ENCODE measurements around the gene ARL8B.
"Not testable (repeated sequence)": the region's sequence is repeated elsewhere in the genome, so short reads cannot be mapped to it uniquely, and the experiment has no call there.

DNA sequence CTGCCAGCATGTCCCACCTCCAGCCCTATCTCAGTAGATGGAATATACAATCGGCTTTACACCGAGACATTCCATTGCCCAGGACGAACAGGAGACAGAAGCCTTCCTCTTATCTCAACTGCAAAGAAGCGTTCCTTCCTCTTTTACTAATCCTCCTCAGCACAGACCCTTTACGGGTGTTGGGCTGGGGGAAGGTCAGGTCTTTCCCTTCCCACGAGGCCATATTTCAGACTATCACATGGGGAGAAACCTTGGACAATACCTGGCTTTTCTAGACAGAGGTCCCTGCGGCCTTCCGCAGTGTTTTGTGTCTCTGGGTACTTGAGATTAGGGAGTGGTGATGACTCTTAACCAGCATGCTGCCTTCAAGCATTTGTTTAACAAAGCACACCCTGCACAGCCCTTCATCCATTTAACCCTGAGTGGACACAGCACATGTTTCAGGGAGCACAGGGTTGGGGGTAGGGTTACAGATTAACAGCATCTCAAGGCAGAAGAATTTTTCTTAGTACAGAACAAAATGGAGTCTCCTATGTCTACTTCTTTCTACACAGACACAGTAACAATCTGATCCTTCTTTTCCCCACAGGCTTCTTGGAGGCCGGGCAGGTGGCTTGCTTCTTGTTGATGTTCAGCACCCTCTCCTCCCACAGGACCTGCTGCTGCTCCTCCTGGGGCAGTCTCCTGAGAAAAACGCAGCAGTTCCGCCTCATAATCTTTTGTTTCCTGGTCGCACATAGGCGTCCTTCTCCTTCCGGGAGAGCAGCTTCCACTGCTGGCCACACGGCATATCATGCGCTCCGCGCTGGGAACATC lies 39.9 kb upstream of the ARL8B start:
- not testable (repeated sequence) for TF ChIP-seq TSHZ2 (CRISPR knock-in tag; IDR thresholded peaks at IDR 0.05); ARNTL (CRISPR knock-in tag; IDR thresholded peaks at IDR 0.05; ENCODE audit: borderline replicate concordance, low read depth); ESRRG (CRISPR knock-in tag; IDR thresholded peaks at IDR 0.05); ZC3H10 (CRISPR knock-in tag; IDR thresholded peaks at IDR 0.05); CREB5 (CRISPR knock-in tag; IDR thresholded peaks at IDR 0.05; ENCODE audit: low read depth); ISL1 (CRISPR knock-in tag; IDR thresholded peaks at IDR 0.05); RARB (CRISPR knock-in tag; IDR thresholded peaks at IDR 0.05); ZFP3 (CRISPR knock-in tag; IDR thresholded peaks at IDR 0.05); CSDC2 (CRISPR knock-in tag; IDR thresholded peaks at IDR 0.05); OSR1 (CRISPR knock-in tag; IDR thresholded peaks at IDR 0.05); PATZ1 (CRISPR knock-in tag; IDR thresholded peaks at IDR 0.05; ENCODE audit: borderline replicate concordance); SNAI2 (CRISPR knock-in tag; IDR thresholded peaks at IDR 0.05)
- TF ChIP-seq, protein P1, sequence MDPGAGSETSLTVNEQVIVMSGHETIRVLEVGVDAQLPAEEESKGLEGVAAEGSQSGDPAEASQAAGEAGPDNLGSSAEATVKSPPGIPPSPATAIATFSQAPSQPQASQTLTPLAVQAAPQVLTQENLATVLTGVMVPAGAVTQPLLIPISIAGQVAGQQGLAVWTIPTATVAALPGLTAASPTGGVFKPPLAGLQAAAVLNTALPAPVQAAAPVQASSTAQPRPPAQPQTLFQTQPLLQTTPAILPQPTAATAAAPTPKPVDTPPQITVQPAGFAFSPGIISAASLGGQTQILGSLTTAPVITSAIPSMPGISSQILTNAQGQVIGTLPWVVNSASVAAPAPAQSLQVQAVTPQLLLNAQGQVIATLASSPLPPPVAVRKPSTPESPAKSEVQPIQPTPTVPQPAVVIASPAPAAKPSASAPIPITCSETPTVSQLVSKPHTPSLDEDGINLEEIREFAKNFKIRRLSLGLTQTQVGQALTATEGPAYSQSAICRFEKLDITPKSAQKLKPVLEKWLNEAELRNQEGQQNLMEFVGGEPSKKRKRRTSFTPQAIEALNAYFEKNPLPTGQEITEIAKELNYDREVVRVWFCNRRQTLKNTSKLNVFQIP (CRISPR knock-in tag; IDR thresholded peaks at IDR 0.05; ENCODE audit: borderline replicate concordance, low read depth) = not testable (repeated sequence)
